Femur (tissue), 1 donor: ENCODE results near the gene ENTPD2.
"Not testable (repeated sequence)": the region's sequence is repeated elsewhere in the genome, so short reads cannot be mapped to it uniquely, and the experiment has no call there.

ENCODE experiments used
- DNase-seq: peaks from one replicate; pipeline ENCODE4 v3.0.0-alpha.2; 2017

ENTPD2 gene

DNA sequence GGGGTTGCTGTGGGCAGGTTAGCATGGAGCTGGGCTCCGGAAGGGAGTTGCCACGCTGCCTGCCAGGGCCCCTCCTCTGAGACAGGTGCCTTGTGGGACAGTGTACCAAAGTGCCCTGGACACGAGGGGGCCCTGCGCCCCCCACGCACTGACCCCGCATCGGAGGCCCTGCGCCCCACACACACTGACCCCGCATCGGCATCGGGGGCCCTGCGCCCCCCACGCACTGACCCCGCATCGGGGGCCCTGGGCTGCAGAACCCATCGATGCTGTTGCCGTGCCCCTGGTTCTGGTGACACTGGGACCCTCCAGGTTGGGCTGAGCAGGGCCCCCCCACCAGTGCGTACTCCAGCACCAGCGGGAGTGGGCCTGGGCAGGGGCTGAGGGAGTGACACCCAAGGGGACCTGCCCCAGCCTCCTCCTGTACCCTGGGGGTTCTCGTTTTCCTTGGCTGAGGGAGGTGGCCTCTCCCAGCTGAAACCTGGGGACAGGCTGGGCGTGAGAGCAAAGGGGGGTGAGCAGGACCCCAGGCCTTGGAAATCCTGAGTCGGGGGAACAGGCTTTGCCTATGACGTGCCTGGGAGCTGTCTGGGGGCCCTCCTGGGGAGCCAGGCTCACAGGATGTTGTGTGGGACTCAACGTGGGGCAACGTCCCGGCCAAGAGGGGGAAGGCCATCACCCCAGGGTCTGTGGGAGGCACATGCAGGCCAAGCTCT lies 9.6 kb upstream of the ENTPD2 start:
- no peak for DNase-seq

DNA sequence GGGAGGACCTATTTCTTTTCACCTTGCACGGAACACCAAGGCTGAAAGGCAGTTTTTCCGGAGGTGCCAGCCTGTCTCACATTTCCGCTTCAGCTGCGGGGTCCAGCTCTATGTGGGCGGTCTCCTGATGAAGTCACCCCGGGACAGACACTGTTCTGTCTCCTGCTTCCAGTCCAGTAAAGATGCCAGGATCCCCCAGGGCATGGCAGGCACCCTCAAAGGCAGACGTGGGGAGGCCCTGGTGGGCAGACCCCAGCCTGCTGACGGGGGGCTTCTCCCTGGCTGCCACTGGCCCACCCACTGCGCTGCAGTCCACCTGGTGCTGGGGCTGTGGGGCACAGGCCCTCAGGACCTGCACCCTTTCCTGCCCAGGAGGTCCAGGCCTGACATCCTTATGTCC lies 8.9 kb upstream of the ENTPD2 start:
- DNase-seq = not testable (repeated sequence)

DNA sequence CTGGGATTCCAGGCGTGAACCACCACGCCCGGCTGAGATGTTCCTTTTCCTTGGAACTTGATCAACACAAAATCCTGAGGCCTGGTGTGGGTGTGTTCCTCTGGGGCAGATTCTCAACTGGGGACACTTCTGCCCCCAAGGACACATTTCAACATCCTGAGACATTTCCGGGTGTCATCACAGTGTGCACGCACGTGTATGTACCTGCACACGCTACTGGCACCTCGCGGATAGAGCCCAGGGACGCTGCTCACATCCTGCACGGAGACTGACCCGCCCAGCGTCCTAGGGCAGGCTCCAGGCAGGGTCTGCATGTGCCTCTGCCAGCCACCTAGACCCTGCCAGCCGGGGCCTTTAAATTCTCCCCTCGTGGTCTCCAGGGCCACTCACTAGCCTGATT lies 8.5 kb upstream of the ENTPD2 start:
- DNase-seq = no peak

DNA sequence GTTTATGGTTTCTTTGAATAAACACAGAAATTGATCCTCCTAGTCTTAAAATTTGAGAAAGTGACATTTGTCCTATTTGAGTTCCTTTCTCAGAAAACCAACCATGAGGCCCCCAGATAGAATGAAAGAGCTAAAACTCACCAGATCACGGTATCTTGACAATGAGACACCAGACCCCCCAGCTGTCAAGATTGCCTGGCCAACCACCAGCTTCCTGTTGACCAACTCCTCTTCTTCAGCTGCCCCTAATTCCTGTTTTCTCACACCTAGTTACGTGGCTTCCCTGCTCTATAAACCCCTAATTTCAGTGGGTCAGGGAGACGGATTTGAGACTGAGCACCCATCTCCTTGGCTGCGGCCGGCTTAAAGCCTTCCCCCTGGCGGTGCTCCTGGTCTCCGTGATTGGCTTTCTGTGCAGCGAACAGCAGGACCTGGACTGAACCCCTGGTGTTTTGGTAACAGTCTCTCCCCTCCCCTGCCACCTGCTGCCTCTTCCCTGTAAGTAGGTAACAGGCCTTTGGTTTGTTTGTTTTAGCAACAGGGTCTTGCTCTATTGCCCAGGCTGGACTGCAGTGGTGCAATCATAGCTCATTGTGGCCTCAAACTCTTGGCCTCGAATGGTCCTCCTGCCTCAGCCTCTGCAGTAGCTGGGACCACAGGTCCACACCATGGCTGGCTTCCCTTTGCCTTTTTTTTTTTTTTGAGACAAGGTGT lies 4.8 kb upstream of the ENTPD2 start:
- DNase-seq = no peak

DNA sequence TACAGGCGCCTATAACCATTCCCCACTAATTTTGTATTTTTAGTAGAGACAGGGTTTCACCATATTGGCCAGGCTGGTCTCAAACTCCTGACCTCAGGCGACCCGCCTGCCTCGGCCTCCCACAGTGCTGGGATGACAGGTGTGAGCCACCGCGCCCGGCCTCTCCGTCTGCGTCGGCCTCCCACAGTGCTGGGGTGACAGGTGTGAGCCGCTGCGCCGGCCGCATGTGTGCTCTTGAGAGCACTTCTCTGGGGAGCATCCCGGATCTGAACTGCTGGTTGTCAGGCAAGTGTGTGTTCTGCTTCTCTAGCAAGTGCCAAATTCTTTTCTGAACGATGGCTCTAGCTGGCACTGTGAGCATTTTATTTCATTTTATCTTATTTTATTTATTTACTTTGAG lies 3.7 kb upstream of the ENTPD2 start:
- no peak for DNase-seq

DNA sequence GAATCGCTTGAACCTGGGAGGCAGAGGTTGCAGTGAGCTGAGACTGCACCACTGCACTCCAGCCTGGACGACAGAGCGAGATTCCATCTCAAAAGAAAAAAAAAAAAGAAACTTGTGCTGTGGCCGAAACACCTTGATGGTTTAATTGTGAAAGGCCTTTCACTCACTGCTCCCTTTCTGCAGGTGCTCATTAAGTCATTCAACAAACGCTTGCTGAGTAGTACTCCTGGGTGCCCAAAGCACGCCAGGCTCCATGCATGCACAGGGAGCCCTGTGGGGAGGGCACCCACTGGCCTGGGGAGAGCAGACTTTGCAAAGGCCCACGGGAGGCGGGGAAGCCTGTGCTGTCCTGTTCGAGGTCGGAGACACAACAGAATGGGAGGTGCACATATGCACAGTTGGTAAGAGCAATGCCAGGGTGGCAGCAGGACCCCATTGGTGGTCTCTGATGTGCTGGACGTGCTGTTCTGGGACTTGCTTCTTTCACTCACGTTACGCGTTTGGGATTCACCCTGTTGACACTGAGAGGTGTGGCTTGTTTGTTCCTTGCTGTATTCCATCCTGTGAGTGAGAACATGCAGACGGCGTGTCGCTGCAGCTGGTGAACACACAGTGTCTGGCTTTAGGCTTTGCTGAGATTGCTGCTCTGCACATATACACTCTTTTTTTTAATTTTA lies 3.0 kb upstream of the ENTPD2 start:
- no peak for DNase-seq

DNA sequence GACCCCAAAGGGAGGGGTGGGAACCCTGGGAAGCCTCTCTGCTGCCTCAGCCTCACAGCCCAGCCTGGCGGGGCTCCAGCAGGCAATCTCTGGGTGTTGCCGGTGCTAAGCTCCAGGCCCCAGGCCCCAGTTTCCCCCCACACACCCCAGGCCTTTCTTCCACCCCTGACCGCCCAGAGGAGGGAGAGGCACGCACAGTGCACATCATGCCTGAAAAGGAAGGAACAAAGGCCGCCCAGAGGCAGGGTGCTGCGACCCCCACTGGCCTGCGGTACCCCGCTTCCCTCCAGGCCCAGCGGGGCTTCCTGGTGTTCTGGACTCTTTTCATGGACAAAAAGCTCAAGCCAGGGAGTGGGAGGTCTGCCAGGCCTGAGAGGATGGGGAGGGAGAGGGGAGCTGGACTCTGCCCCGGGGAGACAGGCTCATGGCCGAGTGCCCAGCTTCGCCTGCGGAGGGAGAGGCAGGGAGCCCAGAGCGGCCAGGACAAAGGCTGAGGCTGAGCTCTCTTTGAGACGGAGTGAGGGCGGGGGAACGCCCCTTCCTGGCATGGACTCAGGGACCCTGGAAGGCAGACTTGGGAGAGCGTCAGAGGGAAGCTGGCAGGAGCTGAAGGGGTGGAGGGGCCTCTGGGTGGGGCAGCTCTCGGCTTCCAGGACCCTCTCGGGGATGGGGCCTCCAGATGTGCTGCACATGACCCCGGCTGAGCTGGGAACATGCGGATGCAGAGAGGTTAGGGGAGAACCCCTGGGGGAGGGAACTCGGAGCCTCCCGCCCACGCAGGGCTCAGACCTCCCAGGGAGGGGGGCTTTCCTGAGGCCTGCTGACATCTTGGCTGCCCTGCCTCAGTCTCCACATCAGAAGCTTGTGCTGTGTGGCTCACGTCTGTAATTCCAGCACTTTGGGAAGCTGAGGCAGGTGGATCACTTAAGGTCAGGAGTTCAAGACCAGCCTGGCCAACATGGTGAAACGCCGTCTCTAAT lies 1.8 kb upstream of the ENTPD2 start:
- DNase-seq = peak; percentile 93

DNA sequence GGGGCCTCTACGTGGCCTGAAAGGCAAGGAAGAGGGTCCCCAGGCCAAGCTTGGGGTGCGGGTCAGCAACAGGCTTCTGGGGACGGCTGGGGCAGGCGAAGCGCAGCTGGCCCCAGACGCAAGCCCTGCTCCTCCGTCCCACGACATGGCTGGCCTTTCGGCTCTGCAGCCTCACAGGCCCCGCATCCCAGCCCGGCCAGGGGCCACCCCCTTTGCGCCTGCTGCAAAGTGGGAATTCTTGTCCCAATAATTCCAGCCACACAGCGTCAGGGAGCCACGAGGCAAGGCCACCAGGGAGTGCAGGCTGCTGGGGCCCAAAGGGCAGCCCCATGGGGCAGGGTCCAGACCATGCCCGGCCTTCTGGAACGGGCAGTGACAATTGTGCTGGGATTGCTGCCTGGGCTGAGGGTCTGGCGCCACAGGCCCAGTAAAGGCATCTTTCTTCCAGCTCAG lies 1.1 kb upstream of the ENTPD2 start:
- DNase-seq = no peak

DNA sequence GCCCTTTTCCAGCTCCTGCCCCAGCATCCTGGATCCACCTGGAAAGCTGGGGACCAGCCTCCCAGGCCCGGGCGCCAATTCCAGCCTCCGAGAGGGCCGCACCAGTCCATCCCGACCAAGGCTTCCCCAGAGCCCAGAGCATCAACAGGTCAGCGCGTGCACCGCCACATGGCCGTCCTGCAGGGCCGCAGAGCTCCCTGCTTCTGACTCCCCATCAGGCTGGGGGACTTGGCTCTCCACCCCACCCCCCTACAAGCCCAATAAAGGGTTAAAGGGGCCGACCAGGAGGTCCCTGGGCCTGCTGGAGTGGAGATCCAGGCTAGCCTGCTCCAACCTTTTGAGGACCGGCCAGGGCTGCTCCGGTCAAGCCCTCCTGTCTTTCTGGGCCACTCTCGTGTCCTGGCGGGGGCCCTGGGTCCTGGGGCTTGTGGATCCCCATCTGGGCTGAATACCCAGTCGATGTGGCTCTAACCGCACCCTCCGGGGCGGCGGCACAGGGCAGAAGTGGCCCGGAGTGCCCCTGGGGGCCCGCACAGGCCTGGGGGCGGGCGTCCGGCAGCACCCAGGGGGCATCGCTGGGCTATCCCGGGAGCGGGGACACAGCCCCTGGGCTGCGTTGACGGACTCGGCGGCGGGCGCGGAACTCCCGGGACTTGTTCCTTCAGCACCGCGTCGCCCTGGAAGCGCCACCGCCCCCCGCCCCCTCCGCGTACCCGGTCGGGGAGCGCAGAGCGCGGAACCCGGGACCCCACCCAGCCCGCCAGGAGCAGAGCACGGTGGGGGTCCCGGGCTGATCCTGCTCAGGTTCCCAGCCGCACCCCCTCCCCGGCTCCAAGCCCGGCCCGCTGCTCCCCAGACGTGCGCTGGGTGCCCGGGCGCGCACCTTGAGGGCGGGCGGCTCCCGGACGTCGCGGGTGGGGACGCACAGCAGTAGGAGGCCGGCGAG lies 590 bp downstream of the ENTPD2 start:
- no peak for DNase-seq

DNA sequence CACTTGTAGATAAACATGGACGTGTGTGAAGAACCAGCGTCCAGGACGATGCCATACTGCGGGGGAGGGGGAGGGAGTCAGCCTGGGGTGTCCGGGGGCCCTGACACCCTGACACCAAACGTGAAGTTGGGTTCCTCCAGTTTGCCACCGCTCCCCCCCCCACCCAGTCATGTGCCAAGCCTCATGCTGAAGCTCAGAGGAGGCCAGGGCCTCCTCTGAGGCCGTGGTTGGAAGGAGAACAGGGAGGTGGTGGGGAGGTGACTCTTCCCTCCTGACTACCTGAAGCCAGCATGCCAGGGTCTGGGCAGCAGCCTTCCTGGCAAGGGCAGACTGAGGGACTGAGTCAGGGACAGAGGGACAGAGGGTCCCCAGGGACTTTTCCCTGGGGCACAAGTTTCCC lies 1.6 kb downstream of the ENTPD2 start:
- no peak for DNase-seq

DNA sequence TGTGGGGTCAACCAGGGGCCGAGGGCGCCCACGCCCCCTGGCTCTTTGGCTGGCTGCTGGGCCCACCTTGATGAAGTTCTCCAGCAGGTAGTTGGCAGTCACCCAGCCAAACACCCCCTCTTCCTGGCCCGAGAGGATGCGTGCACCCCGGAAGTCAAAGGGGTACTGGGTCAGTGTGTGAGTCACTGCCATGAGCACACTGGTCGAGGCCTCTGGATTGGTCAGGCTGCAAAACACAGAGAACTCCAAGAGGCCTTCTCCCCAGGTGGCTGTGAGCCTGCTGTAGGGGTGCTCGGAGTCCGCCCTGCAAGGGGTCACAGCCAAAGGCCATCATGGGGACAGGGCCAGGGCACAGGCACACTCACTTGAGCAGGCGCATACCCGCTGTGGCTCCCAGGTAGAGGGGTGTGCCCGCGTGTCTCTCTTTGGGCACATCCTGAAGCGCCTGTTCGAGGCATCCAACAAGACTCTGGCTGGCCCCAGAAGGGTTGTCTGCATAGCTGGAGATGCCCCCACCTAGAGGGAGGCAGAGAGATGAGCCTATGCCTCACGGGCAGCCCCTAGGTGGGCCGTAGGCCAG lies 2.6 kb downstream of the ENTPD2 start:
- DNase-seq = no peak

DNA sequence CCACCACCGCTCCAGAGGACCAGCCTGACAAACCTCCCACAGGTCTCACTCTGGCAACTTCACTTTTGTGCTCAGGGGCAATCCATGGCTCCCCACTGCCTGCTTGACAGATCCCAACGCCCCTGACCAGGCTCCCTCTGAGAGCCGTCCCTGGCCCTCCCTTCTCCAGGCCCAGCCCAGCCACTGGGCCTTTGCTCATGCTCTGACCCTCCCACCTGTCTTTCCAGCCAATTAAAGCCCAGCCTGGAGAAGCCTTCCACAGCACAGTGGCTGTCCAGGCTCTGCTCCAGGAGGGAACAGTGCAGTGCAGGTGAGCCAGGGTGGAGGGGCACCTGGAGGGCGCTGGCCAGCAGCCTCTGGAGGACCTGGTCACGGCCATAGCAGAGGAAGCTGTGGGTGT lies 3.3 kb downstream of the ENTPD2 start:
- DNase-seq = no peak

DNA sequence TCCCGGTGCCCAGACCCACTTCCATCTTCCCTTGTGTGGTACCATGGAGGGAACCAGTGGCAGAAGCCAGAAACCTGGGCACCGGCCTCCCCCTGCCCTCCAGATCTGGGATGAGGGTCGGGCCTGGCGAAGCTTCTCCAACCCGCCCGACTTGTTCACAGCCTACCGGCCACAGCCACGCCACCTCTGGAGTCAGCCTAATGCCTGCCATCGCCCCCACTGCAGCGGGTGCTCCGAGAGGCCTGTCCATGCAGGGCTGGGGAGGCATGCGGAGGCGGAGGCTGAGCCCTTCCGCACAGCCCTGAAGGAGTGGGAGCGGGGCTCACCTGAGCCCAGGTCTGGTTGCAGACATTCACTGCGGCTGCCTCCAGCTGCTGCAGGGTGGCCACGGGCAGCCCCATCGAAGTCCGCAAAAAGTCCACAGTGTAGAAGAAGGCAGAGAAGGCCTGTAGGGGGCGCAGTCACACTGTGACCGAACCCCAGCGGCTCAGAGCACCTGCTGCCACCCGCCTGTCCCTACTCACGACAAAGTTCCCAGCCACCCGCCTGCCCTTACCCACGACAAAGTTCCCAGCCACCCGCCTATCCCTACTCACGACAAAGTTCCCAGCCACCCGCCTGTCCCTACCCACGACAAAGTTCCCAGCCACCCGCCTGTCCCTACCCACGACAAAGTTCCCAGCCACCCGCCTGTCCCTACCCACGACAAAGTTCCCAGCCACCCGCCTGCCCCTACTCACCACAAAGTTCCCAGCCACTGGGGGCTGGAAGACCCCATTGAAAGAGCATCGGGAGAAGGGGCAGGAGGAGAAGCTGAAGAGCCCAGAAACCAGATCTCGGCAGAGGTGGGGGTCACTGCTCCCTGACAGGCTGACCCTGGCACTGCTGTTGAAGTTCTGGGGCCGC lies 4.1 kb downstream of the ENTPD2 start:
- peak; percentile 75 for DNase-seq

DNA sequence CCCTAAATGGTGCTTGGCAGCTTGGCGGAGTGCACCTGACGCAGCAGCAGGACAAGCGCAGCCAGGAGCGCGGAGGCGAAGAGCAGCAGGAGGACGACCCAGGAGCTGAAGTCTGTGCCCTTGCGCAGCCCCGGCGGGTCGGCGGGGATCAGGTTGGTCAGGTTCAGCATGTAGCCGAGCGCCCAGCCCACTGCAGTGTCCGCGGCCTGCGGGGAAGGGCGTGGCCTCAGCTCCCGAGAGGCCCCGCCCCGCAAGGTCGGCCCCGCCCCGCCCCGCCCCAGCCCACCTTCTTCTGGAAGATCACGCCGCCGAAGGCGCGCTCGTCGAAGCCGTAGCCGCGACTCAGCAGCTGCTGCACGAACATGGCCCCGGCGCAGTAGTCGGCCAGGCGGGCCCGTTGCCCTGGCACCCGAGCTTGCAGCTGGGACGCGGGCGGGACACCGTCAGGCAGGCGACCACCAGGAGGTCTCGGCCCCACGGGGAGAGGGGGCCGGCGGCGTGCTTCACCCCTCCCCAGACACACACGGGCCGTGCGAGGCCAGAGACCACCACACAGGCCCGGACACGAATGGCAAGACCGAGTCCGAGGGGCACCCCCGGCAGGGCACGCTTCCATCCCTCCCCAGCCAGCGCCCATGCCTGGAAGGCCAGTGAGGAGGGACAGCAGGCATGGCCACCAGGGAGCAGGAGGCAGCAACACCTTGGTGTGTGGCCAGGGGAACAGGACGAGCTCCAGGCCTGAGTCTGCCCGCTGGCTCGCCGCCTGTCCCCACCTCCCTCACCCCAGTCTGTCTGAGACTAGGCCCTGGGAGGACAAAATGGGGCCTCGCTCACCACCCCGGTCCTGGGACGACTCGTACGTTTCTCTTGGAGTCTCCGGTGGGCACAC lies 5.0 kb downstream of the ENTPD2 start:
- DNase-seq = no peak

DNA sequence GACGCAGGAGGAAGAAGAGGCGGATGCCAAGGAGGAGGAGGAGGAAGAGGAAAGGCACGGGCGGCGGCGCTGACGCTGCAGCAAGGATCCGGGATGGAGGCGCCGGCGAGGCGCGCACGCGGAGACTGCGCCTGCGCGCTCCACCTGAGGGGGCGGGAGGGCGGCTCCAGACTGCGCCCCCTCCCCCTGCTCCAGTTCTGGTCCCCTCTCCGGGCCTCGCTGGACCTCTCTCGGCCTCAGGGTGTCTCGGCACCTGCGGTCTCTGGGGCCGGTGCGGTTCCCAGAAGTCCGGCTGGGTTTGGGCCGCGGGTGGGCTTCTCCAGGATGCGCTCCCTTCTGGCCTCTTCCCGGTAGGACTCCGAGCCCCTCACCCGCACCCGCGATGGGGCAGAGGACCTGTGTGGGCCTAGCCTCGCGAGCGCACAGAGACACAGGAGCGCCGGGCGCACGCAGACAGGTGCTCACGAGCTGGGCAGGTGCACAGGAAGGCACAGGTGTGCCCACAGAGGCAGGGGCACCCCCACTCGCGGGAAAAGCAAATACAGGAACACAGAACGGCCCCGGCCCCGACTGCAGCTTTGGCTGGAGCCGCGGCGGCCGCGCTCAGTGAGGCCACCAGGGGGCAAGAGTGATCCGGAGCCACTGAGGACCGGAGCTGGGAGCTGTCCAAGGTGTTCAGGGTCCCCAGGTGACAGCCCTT lies 7.6 kb downstream of the ENTPD2 start, which contains the start of gene NPDC1:
Gene NPDC1 (minus strand): TSS at position 90 of the 700 bp plus-strand sequence. CDS start 188 bp downstream, outside the sequence.
- DNase-seq = peak; percentile 87

DNA sequence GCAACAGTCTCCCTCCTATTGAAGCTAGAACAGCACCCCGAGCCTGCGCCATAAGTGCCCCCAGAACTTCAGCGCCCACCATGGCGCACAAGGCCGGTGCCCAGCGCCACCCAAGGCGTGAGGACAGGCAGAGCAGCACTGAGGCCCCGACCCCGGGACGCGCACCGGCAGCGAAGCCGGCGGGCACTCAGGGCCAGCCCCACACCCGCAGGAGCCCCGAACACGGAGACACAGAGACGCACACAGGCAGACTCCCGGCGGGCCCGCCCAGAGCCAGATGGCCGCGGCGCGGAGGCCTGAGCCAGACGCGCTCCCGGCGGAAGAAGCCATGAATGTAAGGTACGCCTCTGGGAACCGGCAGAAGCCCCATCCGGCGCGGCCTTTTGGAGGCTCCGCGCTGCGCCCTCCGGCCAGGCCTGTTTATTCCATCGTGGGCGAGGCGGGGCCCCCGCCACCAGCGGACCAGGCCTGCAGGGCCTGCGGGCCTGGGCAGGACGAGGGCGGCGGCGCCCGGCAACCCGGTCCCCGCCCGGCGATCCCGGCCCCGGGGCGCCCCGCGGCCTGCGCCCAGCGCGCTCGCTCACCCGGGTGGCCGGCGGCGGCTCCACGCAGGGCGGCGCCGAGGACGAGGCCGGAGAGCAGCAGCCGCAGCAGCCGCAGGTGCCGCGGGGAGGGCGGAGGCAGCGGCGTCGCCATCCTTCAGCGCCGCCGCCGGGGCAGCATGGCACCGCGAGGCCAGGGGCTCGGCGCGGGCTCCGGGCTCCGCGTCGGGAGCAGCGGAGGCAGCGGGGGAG lies 8.4 kb downstream of the ENTPD2 start:
- DNase-seq = no peak

DNA sequence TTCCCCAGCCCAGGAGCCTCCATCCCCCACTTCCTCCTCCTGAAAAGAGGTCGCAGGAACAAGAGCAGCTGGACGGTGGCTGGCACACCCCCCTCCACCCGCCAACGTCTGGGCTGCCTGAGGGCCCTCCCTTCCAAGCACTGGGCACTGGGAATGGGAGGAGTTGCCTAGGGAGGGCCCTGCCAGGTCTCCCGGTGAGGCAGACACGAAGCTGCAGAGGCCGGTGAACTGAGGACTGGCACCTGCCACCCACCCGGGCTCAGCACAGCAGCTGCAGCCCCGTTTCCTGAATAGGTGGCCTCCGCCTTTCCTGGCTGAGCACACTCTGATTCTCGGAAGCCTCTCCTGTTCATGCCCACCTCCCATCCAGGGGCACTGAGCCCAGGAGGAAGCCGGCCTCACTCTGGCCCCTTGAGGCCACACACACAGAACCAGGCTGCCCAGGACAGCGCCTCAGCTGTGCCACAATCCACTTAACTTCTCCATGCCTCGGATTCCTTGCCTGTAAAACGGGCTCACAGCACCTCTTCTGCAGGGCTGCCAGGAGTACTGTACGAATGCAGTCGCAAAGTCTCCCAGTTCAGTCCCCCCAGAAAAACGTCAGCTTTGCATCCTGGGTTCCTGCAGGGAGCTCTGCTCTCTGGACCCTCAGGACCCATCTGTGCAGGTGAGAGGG lies 9.2 kb downstream of the ENTPD2 start:
- DNase-seq = no peak
